Loucy (cell line): ENCODE measurements around the gene ZBTB42.

ENCODE experiments used
- H2AFZ ChIP-seq: fragments of 200-600 bp; sonication (generic); 2 replicates; pipeline ENCODE4 v1.6.0; 2016; ENCODE audit warnings: antibody characterized with exemption, mild to moderate bottlenecking, low read length, moderate library complexity
- H3F3A ChIP-seq: fragments of 200-600 bp; 2 replicates; pipeline ENCODE4 v1.6.0; 2016; ENCODE audit warnings: antibody characterized with exemption, low read depth, mild to moderate bottlenecking
- H3K27me3 ChIP-seq: fragments of 200-600 bp; sonication (generic); 2 replicates; pipeline ENCODE4 v1.6.1; 2014; ENCODE audit warnings: low read length, mild to moderate bottlenecking; ENCODE audit not compliant: insufficient read depth, poor library complexity, severe bottlenecking
- H3K36me3 ChIP-seq: fragments of 200-600 bp; sonication (generic); 2 replicates; pipeline ENCODE4 v1.6.1; 2016; ENCODE audit warnings: low read length; ENCODE audit not compliant: insufficient read depth
- H3K4me1 ChIP-seq: fragments of 200-600 bp; sonication (generic); 2 replicates; pipeline ENCODE4 v1.5.1; 2014; ENCODE audit warnings: low read length, mild to moderate bottlenecking; ENCODE audit not compliant: insufficient read depth, poor library complexity, severe bottlenecking
- H3K4me2 ChIP-seq: fragments of 200-600 bp; sonication (generic); 2 replicates; pipeline ENCODE4 v1.6.0; 2014; ENCODE audit warnings: antibody characterized with exemption, low read length, low read depth, mild to moderate bottlenecking; ENCODE audit not compliant: poor library complexity, severe bottlenecking
- H3K4me3 ChIP-seq: fragments of 200-600 bp; sonication (generic); 2 replicates; pipeline ENCODE4 v1.5.1; 2014; ENCODE audit warnings: low read length, mild to moderate bottlenecking, mixed read lengths; ENCODE audit not compliant: poor library complexity, severe bottlenecking
- H3K79me2 ChIP-seq: fragments of 200-600 bp; sonication (generic); 2 replicates; pipeline ENCODE4 v1.6.1; 2014; ENCODE audit warnings: low read length; ENCODE audit not compliant: insufficient read depth
- H3K9ac ChIP-seq: fragments of 200-600 bp; sonication (generic); 2 replicates; pipeline ENCODE4 v1.6.0; 2014; ENCODE audit warnings: mild to moderate bottlenecking, low read depth, low read length, moderate library complexity; ENCODE audit not compliant: poor library complexity, severe bottlenecking
- H3K9me2 ChIP-seq: fragments of 200-600 bp; sonication (generic); replicated peaks from 2 replicates; pipeline ENCODE4 v1.6.1; 2016; ENCODE audit warnings: low read depth, low read length, mixed read lengths
- H3K9me3 ChIP-seq: fragments of 200-600 bp; sonication (generic); 2 replicates; pipeline ENCODE4 v1.6.1; 2014; ENCODE audit warnings: mild to moderate bottlenecking, antibody characterized with exemption, low read length, low read depth; ENCODE audit not compliant: insufficient read depth
- H4K20me1 ChIP-seq: fragments of 200-600 bp; sonication (generic); 2 replicates; pipeline ENCODE4 v1.6.0; 2014; ENCODE audit warnings: antibody characterized with exemption, low read length, mild to moderate bottlenecking; ENCODE audit not compliant: insufficient read depth, poor library complexity, severe bottlenecking
- EZH2phosphoT487 ChIP-seq: fragments of 200-600 bp; IDR thresholded peaks from 2 replicates; pipeline ENCODE4 v1.6.1; 2018; ENCODE audit warnings: antibody characterized with exemption, mild to moderate bottlenecking, moderate library complexity, borderline replicate concordance
- TF ChIP-seq, protein P1 (sequence below): fragments of 200-600 bp; sonication (generic); conservative IDR thresholded peaks from 2 replicates; pipeline ENCODE4 v1.5.1; 2014; ENCODE audit warnings: mild to moderate bottlenecking, antibody characterized with exemption, low read length

ZBTB42 gene

DNA sequence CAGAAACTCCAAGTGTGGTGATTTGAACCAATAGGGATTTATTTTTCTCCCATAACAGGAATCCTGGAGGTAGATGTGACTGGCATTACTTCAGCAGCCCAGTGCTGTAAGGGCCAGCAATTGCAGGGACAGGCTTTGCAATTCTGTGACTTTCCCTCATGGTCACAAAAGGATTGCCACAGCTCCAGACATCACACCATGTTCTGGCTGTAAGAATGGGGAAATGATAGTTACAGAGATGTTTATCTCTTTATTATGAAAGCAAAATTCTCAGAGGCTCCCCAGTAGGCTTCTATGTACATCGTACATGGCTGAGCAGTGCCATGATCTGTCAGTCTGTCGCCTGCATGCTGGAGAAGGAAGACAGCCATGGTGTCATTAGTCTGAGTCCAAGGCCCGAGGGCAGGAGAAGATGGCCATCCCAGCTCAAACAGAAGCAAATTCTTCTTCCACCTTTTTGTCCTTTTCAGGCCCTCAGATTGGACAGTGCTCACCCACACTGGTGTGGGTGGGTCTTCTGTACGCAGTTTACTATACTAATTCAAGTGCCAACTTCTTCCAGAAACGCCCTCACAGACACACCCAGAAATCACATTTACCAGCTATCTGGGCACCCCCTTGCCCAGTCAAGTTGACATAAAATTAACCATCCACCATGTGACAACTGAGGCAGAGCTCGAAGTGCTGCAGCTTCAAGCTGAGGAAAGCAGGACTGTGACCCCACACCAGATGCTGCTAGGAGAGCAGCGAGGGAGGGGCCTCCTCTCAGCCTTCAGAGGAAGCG, 17.2 kb downstream of the ZBTB42 start:
- Histone ChIP-seq H3K79me2 (peaks cover 38% of the 10 kb centered on the region), H2AFZ (no peak overlapping the region), H3K9ac (no peak overlapping the region), H3K36me3 (no peaks in the 10 kb centered on the region), H3F3A (no peaks in the 10 kb centered on the region), H3K4me1 (peaks cover 27% of the 10 kb centered on the region), H3K9me2 (no peaks in the 10 kb centered on the region), H4K20me1 (peaks cover 4% of the 10 kb centered on the region), H3K9me3 (no peaks in the 10 kb centered on the region), H3K4me2 (peak overlapping the region; percentile 96), H3K4me3 (peak overlapping the region; percentile 95), H3K27me3 (no peaks in the 10 kb centered on the region)
- no peak for TF ChIP-seq EZH2phosphoT487
- TF ChIP-seq, protein P1, sequence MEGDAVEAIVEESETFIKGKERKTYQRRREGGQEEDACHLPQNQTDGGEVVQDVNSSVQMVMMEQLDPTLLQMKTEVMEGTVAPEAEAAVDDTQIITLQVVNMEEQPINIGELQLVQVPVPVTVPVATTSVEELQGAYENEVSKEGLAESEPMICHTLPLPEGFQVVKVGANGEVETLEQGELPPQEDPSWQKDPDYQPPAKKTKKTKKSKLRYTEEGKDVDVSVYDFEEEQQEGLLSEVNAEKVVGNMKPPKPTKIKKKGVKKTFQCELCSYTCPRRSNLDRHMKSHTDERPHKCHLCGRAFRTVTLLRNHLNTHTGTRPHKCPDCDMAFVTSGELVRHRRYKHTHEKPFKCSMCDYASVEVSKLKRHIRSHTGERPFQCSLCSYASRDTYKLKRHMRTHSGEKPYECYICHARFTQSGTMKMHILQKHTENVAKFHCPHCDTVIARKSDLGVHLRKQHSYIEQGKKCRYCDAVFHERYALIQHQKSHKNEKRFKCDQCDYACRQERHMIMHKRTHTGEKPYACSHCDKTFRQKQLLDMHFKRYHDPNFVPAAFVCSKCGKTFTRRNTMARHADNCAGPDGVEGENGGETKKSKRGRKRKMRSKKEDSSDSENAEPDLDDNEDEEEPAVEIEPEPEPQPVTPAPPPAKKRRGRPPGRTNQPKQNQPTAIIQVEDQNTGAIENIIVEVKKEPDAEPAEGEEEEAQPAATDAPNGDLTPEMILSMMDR, result no peak

GRCh38 chr14:104818714-104819161, 17.8 kb downstream of the ZBTB42 start:
- H3F3A ChIP-seq, result no peaks in the 10 kb centered on the region
- H3K4me3 ChIP-seq, result no peak overlapping the region
- no peaks in the 10 kb centered on the region for H3K9me2 ChIP-seq
- H2AFZ ChIP-seq, result no peak overlapping the region
- H3K79me2 ChIP-seq, result peaks cover 35% of the 10 kb centered on the region
- H3K36me3 ChIP-seq, result no peaks in the 10 kb centered on the region
- no peak overlapping the region for H3K9ac ChIP-seq
- TF ChIP-seq, protein P1, result no peak
- TF ChIP-seq EZH2phosphoT487, result no peak
- H3K27me3 ChIP-seq, result no peaks in the 10 kb centered on the region
- H3K4me1 ChIP-seq, result peaks cover 24% of the 10 kb centered on the region
- H3K4me2 ChIP-seq, result no peak overlapping the region
- H3K9me3 ChIP-seq, result no peaks in the 10 kb centered on the region
- peaks cover 4% of the 10 kb centered on the region for H4K20me1 ChIP-seq

DNA sequence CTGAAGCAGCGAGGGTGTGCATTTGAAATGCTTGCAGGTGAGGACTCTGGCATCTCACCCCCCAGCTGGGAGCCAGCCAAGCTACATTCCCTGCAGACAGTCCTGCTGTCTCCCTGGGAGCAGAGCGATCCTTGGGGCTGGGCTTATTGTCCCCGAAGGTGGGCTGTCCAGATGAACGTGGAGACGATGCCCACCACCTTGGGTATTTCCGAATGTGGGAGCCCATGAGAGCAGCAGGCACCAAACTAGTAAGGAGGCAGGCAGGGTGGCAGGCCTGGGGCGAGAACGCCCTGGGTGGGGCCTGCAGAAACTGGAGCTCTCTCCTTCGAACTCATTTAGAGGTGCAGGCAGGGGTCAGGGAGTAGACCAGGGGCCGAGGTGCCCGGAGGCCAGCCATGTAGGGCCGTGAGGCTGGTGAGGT, 18.5 kb downstream of the ZBTB42 start:
- Histone ChIP-seq H3K9ac (no peak overlapping the region), H3K9me3 (no peaks in the 10 kb centered on the region), H3K36me3 (no peaks in the 10 kb centered on the region), H3K4me3 (no peak overlapping the region), H3K9me2 (no peaks in the 10 kb centered on the region), H3K4me1 (peaks cover 18% of the 10 kb centered on the region), H3K27me3 (no peaks in the 10 kb centered on the region), H3K4me2 (no peak overlapping the region), H3F3A (no peaks in the 10 kb centered on the region), H2AFZ (no peak overlapping the region), H3K79me2 (peaks cover 30% of the 10 kb centered on the region), H4K20me1 (peaks cover 4% of the 10 kb centered on the region)
- TF ChIP-seq, protein P1, result no peak
- TF ChIP-seq EZH2phosphoT487, result no peak
